Activated T-helper 1 cell treated with anti-CD3 and anti-CD28 coated beads, Interleukin-2, amount 50 U/mL, for 16 hours (primary cell): Measurements from ENCODE around the gene MS4A15.
"Not testable (repeated sequence)": the region's sequence is repeated elsewhere in the genome, so short reads cannot be mapped to it uniquely, and the experiment has no call there.

Source experiments
- DNase-seq, 2 donors: peaks; one replicate each; pipeline ENCODE4 v3.0.0-alpha.2; 2020; ENCODE audit warnings: low read depth in 1 of 2, low spot score in 1 of 2

Gene MS4A15, protein sequence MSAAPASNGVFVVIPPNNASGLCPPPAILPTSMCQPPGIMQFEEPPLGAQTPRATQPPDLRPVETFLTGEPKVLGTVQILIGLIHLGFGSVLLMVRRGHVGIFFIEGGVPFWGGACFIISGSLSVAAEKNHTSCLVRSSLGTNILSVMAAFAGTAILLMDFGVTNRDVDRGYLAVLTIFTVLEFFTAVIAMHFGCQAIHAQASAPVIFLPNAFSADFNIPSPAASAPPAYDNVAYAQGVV

DNA sequence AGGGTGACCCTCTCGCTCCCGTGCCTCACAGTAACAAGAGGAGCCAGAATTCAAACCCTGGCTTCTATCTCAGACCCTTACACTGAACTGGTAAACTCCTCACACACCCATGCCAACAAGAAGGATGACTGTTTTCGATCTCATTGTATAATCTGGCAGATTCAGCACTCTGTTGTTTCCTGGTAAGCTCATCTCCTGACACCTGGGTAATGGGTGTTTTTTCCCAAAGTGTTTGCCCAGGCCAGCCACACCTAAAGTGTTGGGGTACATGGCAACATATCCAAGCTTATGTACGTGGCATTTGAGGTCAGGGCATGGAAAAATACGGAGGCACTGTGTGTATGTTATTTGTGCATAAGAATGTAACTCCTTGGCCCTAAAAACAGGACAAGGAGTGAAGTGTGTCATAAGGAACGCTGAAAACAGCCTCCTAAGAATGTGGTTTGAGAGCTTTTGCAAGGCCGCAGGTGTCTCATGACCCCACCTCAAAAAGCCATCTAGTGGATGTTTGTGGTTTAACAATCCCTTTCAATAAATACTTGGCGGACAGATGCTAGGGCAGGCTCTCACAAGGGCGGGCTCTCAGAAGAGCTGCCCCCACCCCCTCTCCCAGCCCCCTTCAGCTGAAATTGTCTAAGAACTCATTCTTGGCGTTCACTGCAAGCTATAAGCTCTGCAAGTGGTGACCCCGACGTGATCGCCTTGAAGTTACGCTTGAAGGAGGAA is at the start of gene MS4A15:
Gene MS4A15 (plus strand): TSS at position 561 of the 726 bp plus-strand sequence. CDS start 6,867 bp downstream, outside the sequence.
- no peak for DNase-seq

DNA sequence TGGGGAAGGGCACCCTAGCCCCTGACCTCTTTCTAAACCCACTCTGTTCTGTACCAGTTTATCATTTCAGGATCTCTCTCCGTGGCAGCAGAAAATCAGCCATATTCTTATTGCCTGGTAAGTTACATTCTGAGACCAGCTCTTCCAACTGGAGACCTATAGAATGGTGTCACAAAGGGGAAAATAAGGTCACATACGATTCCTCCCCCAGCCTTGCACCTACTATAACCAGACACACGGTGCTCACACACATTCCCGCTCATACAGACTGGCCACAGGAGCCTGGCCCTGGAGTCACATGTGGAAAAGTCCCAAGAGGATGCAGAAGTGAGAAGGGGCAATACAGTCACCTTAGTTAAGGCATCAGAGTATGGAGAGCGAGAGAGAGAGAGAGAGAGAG is 49.7 kb upstream of the MS4A15 start:
- no peak for DNase-seq

DNA sequence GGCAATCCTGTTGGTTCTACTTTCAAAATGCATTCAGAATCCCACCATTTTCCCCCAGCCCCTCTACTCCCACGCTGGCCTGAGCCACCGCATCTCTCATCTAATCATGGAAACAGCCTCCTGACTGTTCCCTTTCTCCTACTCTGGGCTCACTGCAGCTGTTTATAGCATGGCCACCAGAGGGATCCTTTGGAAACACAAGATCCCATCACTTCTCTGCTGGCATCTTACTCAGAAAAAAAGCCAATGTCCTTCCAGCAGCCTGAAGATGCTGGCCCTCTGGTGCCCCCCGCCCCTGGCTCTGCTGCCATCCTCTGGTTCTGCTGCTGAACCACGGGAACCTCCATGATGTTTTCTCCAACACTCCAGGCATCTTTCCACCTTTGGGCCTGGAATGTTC is 46.2 kb upstream of the MS4A15 start:
- no peak for DNase-seq

DNA sequence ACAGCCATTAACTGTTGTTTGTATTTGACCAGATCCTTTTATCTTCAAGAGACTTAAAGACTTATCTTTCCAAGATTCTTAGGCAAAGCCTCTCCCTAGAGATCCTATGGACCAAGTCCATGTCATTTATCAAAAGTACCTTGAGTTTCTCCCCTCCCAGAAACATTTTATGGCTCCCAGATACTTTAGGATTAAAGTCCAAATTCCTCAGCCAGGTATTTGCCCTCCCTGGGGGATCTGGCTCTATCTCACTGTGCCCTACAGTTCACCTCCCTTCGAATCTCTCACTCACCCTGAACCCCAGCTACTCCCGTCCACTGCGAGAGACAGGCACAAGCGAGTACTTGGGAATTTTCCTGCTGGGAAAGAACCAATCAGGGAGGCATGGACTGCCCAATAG is 45.4 kb upstream of the MS4A15 start:
- no peak for DNase-seq

DNA sequence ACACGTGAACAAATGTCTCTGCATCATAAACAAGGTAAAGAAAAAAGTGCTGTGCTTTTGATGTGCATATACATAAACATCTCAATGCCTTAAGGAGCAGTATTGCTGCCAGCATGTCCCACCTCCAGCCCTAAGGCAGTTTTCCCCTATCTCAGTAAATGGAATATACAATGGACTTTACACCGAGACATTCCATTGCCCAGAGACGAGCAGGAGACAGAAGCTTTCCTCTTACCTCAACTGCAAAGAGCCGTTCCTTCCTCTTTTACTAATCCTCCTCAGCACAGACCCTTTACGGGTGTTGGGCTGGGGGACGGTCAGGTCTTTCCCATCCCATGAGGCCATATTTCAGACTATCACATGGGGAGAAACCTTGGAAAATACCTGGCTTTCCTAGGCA is 43.2 kb upstream of the MS4A15 start:
- not testable (repeated sequence) for DNase-seq

DNA sequence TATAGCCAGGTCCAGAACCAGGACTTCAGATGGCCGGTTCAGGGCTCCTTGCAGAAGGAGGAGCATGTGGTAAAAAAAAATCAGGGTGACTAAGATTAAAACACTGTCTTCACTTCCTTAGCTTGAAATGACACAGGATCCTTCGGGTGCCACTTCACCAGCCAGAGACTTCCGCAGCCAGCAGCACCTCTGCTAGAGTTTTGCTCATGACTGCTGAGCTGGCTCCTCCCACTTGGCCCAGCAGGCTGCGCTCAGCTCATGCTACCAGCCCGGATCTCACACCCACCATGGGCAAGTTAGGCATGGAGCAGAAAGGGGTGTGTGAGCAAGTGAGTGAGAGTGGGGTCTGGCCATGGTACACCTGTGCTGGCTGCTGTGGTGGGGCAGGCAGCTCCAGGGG is 38.7 kb upstream of the MS4A15 start:
- no peak for DNase-seq

DNA sequence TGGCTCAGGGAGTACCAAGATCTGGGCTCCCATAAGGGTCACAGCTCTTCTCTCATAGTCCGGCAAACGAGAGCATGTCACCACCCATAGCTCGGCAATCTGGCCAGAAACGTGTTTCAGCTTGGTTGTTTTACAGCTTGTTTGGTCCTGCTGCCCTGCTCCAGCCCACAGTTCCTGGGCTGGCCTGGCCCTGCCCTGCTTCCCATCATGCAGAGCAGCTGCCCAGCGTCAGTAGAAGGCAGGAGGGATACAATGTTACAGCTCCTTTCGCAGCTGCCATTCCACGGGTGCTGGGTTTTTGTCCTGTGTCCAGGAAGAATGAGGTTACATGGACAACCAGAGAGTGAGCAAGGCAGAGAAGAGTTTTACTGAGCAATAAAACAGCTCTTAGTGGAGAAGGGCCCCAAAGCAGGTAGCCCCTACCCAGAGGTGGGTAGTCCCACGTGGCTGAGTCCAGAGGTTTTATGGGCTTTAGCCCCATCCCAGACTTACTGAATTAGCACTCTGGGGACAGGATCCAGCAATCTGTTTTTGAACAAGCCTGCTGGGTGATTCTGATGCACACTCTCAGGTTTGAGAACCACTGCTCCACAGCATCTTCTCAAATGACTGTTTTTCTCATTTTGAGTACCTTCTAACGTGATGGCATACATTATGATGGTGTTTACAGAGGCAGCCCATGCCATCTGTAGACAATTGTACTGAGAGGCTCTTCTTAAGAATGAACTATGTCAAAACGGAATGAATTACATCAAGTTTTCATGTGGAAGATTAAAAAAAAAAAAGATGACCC is 37.9 kb upstream of the MS4A15 start:
- DNase-seq, result no peak

DNA sequence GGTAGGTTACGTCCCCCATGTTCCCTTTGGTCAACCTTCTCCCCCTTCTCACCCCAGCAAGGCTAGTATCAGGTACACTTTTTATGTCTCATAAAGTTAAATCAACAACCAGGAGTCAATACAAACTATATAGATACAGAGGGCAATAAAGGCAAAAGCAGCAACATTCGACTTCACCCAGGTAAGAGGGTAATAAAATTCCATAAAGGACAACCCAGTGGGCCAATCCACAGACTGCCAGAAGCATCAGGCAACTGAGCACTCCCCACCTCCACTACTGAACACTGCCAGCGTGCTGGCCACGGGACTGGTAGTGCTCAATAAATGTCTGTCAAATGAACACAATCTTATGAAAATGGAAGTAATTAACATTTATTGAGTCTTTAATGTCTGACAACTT is 37.3 kb upstream of the MS4A15 start:
- no peak for DNase-seq

DNA sequence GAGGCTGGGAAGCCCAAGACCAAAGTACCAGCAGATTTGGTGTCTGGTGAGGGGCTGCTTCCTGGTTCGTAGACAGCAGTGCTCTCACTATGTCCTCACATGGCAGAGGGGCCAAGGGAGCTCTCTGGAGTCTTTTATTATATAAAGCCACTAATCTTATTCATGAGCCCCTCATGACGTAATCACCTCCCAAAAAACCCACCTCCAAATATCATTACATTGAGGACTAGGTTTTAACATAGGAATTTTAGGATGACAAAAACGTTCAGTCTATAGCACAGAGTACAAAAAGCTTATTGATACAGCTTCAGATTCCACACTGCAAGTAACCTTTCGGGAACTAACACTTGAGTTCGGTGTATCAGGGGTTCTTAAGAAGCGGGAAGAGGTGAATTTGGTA is 36.2 kb upstream of the MS4A15 start:
- no peak for DNase-seq

DNA sequence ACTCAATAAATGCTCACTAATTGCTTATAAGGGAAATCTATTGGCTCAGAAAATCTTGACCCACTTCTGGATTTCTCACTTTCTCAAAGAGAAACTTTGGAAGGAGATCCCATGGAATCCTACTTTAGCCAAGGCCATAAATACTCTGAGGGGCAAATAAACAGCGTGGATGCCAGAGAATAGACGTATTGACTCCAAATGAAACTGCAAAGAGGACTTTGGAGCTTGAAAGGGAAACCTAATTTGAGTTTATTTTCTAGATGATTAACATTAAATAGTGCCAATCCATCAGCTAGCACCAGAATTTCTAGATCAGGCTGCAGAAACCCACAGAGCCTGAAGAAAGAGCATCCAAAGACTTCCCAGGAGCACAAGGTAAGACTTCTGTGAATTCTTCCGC is 32.2 kb upstream of the MS4A15 start, which contains the start of gene MS4A18:
Gene MS4A18 (plus strand): TSS at position 301 of the 400 bp plus-strand sequence.
- DNase-seq, result no peak

DNA sequence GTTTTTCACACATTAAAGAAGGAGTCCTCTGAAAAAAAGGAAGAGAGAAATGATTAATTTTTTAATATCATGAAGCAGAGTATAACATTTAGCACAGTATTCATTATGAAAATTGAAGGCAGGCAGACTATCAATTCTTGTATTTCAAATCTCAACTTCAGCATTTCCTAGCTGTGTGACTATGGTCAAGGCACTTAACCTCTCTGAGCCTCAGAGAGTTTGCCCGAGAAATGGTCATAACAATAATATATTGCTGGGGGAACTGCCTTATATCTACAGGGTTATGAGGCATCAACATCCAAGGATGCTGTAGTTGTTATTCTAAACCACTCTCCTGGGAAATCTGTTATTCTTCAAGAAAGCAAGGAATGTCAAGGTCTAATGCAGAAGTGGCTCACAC is 31.1 kb upstream of the MS4A15 start:
- no peak for DNase-seq

DNA sequence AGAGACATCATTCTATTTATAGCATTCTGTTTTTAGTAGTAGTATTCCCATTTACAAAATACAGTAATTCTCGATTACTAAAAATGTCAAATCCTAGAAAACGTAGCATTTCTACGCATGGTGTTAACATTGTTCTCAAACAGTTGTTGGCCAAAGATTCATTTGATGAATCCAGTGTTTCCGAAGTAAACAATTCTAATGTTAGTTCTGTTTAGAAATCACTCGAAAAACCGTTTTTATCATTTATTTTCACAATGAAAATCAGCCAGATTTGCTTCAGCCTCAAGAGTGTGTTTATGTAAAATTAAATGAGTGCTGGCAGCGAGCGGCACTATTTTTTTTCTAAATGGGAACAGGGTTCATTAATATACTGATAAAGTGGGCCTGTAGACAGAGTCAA is 25.1 kb upstream of the MS4A15 start:
- no peak for DNase-seq

DNA sequence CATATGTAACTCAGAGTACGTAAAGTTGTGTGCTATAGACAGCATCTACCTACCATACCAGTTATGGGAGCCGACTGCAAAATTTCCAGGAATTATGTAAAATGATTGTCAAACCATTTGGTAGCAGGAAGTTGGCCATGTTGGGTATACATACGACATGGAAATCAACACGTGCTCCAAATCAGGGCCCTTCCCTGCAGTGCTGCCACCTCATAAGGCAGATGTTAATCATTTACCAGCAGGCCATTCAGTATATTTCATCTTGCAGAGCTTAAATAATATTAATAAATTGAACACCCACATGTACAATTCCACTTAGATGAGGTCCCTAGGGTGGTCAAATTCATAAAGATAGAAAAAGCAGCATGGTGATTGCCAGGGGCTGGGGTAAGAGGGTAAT is 22.4 kb upstream of the MS4A15 start:
- no peak for DNase-seq

DNA sequence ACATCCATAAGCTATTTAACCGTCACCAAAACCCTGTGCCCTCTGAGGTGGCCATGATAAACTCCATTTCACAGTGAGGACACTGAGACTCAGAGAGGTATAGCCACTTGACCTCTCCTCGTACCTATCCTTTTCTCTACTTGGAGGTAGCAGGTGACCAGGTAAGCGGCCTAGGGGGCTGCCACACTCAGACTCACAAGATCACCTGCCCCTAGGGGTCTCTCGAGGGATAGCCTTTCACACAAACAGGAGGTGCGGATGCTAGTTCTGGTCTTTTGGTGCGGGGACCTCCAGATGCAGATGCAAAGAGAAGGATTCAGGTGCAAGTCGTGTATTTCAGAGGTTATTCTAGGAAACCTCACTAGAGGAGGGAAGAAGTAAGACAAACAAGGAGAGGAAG is 17.6 kb upstream of the MS4A15 start:
- no peak for DNase-seq

DNA sequence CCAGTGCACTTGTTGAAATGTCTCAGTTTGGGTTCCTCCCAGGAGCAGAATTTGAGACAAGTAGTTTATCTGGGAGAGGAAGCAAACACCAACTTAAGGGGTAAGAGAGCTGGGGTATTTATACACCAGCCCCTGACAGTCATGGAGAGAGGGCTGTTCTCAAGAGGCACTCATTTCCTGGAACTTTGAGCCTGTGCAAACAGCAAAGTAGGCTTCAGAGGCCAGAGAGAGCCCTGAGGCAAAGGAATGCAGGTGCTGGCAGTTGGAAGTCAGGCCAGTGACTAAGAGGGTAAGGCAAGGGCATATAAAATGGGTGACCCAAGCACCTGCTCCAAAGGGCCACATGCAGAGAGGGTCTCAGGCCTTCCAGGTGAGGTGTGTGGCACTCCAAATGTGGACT is 16.1 kb upstream of the MS4A15 start:
- DNase-seq, result no peak

DNA sequence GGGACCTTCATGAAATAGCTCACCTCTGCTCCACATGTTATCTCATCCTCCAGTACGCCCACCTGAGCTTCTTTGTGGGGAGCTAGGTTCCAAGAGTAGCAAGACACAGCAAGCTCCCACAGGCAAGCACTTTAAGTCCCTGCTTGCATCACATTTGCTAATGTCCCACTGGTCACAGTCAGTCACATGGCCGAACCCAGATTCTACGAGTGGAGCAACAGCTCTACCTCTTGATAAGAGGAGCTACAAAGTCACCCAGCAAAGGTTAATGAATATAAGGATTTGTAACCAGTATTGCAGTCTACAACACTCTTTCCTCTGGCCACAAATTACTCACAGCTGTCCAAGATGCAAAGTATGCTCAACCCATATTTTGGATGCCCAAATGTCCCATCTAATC is 15.2 kb upstream of the MS4A15 start:
- DNase-seq, result no peak

DNA sequence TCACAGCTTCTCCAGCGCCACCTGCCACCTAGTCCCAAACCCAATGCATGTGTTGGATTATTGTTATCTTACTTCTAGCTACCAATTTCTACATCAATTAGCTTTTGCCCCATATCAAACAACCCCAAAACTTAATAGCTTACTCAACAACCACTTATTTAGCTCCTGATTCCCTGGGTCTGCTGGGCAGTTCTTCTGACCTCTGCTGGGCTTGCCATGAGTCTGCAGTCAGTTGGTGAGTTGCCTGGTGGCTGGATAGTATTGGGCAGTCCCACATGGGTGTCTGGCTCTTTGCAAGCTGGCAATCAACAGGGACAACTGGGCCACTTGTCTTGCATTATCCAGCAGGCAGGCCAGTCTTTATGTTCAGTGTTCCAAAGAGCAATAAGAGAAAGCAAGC is 13.6 kb upstream of the MS4A15 start:
- no peak for DNase-seq

DNA sequence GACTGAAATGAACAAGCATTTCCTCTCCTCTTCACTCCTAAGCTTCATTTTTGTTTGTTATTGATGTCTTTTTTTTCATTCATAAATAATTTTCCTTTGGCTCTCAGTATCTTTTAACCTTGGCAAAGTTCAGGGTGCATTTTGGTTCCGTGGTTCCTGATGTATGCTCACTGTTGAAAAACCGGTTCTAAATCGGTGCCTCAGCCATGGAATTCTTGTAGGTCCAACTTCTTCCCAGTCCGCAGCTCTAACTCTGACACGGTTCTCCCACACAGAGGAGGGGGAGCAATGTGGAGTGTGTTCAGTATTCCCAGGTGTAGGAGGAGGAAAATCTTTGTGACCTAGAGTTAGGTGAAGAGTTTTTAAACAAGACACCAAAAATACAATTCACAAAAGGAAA is 12.6 kb upstream of the MS4A15 start:
- no peak for DNase-seq

DNA sequence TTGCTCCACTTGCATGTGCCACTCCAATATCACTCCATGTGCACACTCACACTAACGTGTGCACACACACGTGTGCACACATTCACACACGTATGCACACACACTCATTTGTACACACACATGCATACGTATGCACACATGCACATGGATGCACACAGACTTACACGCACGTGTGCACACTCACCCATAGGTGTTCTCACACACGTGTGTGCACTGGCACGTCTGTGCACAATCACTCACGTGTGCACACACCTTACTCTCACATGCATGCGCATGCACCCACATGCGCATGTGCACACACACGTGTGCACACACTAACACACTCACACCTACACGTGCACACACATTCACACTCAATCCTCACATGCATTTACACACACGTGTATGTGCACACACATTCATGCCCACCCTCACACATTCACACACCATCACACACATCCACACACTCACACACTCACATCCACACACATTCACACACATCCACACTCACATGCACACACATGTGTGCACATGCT is 9.3 kb upstream of the MS4A15 start:
- DNase-seq, result no peak

DNA sequence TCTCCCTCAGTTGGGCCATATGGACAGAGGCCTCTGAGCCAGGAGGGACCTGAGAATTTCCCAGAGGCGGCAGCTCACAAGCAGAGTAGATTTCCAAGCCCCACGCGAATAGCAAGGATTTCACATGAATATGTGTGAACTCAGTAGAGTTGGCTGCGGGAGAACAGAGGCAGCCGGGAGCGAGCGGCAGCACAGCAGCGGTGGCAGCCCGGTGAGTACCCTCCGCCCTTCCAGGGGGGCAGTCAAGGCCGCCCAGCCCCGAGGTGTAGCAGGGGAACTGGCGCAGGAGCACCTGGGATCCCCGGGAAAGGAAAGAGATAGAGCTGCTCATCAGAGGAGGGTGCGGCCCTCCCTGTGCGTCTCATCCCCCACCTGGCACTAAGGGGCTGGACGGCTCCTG is 8.4 kb upstream of the MS4A15 start:
- no peak for DNase-seq

DNA sequence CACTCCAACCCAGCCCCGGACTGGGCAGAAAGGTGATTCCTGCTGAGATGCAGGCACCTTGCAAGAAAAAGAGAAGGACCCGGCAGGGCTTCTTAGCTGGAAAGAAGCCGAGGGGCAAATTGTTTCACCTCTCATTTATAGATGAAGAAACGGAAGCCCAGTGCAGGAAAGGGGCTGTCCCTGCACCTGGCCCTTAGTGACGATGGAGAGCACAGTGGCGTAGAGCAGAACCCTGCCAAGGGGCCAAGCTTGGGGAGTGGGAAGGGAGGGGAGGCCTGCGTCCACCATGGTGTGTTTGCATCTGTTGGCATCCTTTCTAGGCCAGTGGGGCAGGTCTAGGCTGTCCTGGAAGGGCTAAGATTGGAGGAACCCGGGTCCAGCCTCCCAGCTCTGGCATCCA is 7.8 kb upstream of the MS4A15 start:
- no peak for DNase-seq

DNA sequence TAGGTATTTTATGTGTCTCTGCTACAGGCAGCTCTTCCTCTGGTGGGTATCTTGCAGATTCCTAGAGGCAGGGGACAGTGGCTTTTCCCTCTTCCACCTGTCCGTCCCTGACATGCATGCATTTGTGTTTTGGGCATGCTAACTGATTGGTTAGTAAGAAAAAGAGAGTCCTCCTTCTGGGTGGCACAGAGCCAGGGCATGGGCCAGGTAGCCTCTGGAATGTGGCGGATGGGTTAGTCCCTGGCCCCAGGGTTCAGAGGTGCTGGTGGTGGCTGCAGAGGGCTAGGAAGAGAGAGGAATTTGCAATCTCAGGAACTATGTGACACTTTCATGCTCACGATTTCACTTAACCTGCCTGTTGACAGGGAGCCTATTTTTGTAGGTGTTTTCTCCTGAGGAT is 5.8 kb upstream of the MS4A15 start:
- no peak for DNase-seq
